IMR-90 (cell line): ENCODE measurements around the gene RXRG. TPM values are rescaled to one million over a fixed set of nuclear protein-coding genes. Genes with fewer than 3 reads are reported as not detected.

Source experiments
- ATAC-seq: fragments of 200-7000 bp; cut with Tn5 transposase; 2 replicates; pipeline ENCODE4 v1.9.1; 2020; ENCODE audit warnings: low read depth, mild to moderate bottlenecking, moderate library complexity
- BruUV-seq: library from RNA; stranded (reverse); fragments of 400-500 nt; replicated peaks from 2 replicates; lab custom pipeline; 2021; lab: Mats Ljungman, UMichigan
- CTCF ChIA-PET: fragments of 300-600 bp; formaldehyde crosslinking; extraction: SDS; loops from one replicate; lab custom pipeline; 2021; ENCODE audit warnings: antibody characterized with exemption; lab: Yijun Ruan, JAX
- POLR2A ChIA-PET: fragments of 300-600 bp; sonication (Branson Sonifier 250); formaldehyde crosslinking; loops from one replicate; lab custom pipeline; 2022; ENCODE audit warnings: antibody characterized with exemption; ENCODE audit not compliant: unreplicated experiment; lab: Charles Lee
- DNase-seq: peaks from one replicate; pipeline ENCODE4 v3.0.0; 2013
- H2AFZ ChIP-seq: replicated peaks from 2 replicates; pipeline ENCODE3; 2013; ENCODE audit warnings: low read length, mild to moderate bottlenecking; ENCODE audit not compliant: poor library complexity
- H2AK5ac ChIP-seq: 2 replicates; pipeline ENCODE4 v1.6.1; 2013; ENCODE audit warnings: low read depth, low read length, inconsistent platforms
- H2AK9ac ChIP-seq: replicated peaks from 2 replicates; pipeline ENCODE3; 2013; ENCODE audit warnings: mild to moderate bottlenecking, low read depth, low read length, moderate library complexity; ENCODE audit not compliant: poor library complexity
- H2BK120ac ChIP-seq: 2 replicates; pipeline ENCODE4 v1.6.1; 2013; ENCODE audit warnings: low read depth, low read length, inconsistent platforms
- H2BK15ac ChIP-seq: 3 replicates; pipeline ENCODE4 v1.6.1; 2013; ENCODE audit warnings: low read depth, low read length, inconsistent platforms
- H2BK20ac ChIP-seq: 2 replicates; pipeline ENCODE4 v1.6.1; 2013; ENCODE audit warnings: low read depth, mild to moderate bottlenecking, inconsistent platforms, low read length, moderate library complexity
- H2BK5ac ChIP-seq: 2 replicates; pipeline ENCODE4 v1.6.1; 2013; ENCODE audit warnings: mild to moderate bottlenecking, low read depth, low read length, inconsistent platforms; ENCODE audit not compliant: poor library complexity, severe bottlenecking
- H3K14ac ChIP-seq: replicated peaks from 2 replicates; pipeline ENCODE4 v1.6.1; 2013; ENCODE audit warnings: low read depth, low read length, inconsistent platforms
- H3K18ac ChIP-seq: 2 replicates; pipeline ENCODE4 v1.6.1; 2013; ENCODE audit warnings: low read depth, low read length, control low read depth
- H3K23ac ChIP-seq: 2 replicates; pipeline ENCODE4 v1.6.1; 2013; ENCODE audit warnings: low read depth, low read length, inconsistent platforms
- H3K27ac ChIP-seq: 2 replicates; pipeline ENCODE4 v1.5.1; 2013; ENCODE audit warnings: mild to moderate bottlenecking, control low read depth, low read length; ENCODE audit not compliant: insufficient read depth
- H3K27me3 ChIP-seq: 2 replicates; pipeline ENCODE4 v1.6.1; 2013; ENCODE audit warnings: low read length; ENCODE audit not compliant: control insufficient read depth, insufficient read depth
- H3K36me3 ChIP-seq: 2 replicates; pipeline ENCODE4 v1.6.1; 2013; ENCODE audit warnings: low read length, mixed read lengths; ENCODE audit not compliant: control insufficient read depth, insufficient read depth
- H3K4ac ChIP-seq: 2 replicates; pipeline ENCODE4 v1.6.1; 2013; ENCODE audit warnings: low read depth, low read length, inconsistent platforms
- H3K4me1 ChIP-seq: 2 replicates; pipeline ENCODE4 v1.6.1; 2013; ENCODE audit warnings: low read length, mixed read lengths; ENCODE audit not compliant: control insufficient read depth, insufficient read depth
- H3K4me2 ChIP-seq: 2 replicates; pipeline ENCODE4 v1.6.1; 2013; ENCODE audit warnings: low read depth, mild to moderate bottlenecking, control low read depth, low read length, moderate library complexity
- H3K4me3 ChIP-seq: 2 replicates; pipeline ENCODE4 v1.5.1; 2013; ENCODE audit warnings: low read depth, mild to moderate bottlenecking, control low read depth, low read length, moderate library complexity; ENCODE audit not compliant: insufficient read depth
- H3K56ac ChIP-seq: 2 replicates; pipeline ENCODE4 v1.6.1; 2013; ENCODE audit warnings: low read length, inconsistent platforms; ENCODE audit not compliant: insufficient read depth; ENCODE audit errors: extremely low read depth
- H3K79me1 ChIP-seq, 2 experiments: 2 replicates each; pipeline ENCODE4 v1.6.1; 2013; ENCODE audit warnings: low read length in 2 of 2, inconsistent platforms in 1 of 2, low read depth in 1 of 2
- H3K9ac ChIP-seq: 2 replicates; pipeline ENCODE4 v1.6.1; 2013; ENCODE audit warnings: low read depth, low read length, control low read depth
- H3K9me1 ChIP-seq: 2 replicates; pipeline ENCODE4 v1.6.1; 2013; ENCODE audit warnings: low read length, inconsistent platforms; ENCODE audit not compliant: insufficient read depth
- H3K9me3 ChIP-seq: 2 replicates; pipeline ENCODE4 v1.6.1; 2013; ENCODE audit warnings: low read length; ENCODE audit not compliant: control insufficient read depth, insufficient read depth
- H4K20me1 ChIP-seq: 2 replicates; pipeline ENCODE4 v1.6.1; 2013; ENCODE audit warnings: low read length, inconsistent platforms; ENCODE audit not compliant: insufficient read depth
- H4K5ac ChIP-seq: 2 replicates; pipeline ENCODE4 v1.6.1; 2013; ENCODE audit warnings: mild to moderate bottlenecking, low read depth, low read length, control low read depth
- H4K8ac ChIP-seq, 2 experiments: 2 replicates each; pipeline ENCODE4 v1.6.1; 2013; ENCODE audit warnings: low read depth in 2 of 2, low read length in 2 of 2, control low read depth in 1 of 2, inconsistent platforms in 1 of 2
- H4K91ac ChIP-seq: 2 replicates; pipeline ENCODE4 v1.6.1; 2013; ENCODE audit warnings: low read depth, low read length, inconsistent platforms; ENCODE audit not compliant: insufficient read depth
- BHLHE40 ChIP-seq: fragments of 150-350 bp; IDR thresholded peaks from 2 replicates; pipeline ENCODE4 v1.6.1; 2016; ENCODE audit warnings: mild to moderate bottlenecking, low read depth, low read length
- CEBPB ChIP-seq: IDR thresholded peaks from 2 replicates; pipeline ENCODE4 v1.6.1; 2012; ENCODE audit warnings: low read depth, low read length, improper control_type of control experiment
- CHD1 ChIP-seq: IDR thresholded peaks from 2 replicates; pipeline ENCODE4 v1.6.1; 2012; ENCODE audit warnings: low read depth, low read length, improper control_type of control experiment
- CTCF ChIP-seq: conservative IDR thresholded peaks from 2 replicates; pipeline ENCODE4 v1.5.1; 2012; ENCODE audit warnings: mild to moderate bottlenecking, low read depth, low read length, improper control_type of control experiment
- FOS ChIP-seq: fragments of 150-350 bp; IDR thresholded peaks from 2 replicates; pipeline ENCODE4 v1.6.1; 2016; ENCODE audit warnings: low read depth, low read length
- MAFK ChIP-seq: IDR thresholded peaks from 2 replicates; pipeline ENCODE4 v1.6.1; 2012; ENCODE audit warnings: low read depth, low read length, improper control_type of control experiment
- MAZ ChIP-seq: IDR thresholded peaks from 2 replicates; pipeline ENCODE4 v1.6.1; 2012; ENCODE audit warnings: low read depth, mild to moderate bottlenecking, low read length, improper control_type of control experiment, moderate library complexity, borderline replicate concordance
- MXI1 ChIP-seq: IDR thresholded peaks from 2 replicates; pipeline ENCODE4 v1.6.1; 2012; ENCODE audit warnings: low read depth, mild to moderate bottlenecking, low read length, moderate library complexity, borderline replicate concordance
- NFE2L2 ChIP-seq: fragments of 150-350 bp; IDR thresholded peaks from 2 replicates; pipeline ENCODE4 v1.6.1; 2016; ENCODE audit warnings: low read depth, mild to moderate bottlenecking, low read length
- POLR2A ChIP-seq: IDR thresholded peaks from 2 replicates; pipeline ENCODE4 v1.6.1; 2012; ENCODE audit warnings: mild to moderate bottlenecking, low read depth, low read length
- RAD21 ChIP-seq: IDR thresholded peaks from 2 replicates; pipeline ENCODE4 v1.6.1; 2012; ENCODE audit warnings: low read length, improper control_type of control experiment
- RCOR1 ChIP-seq: IDR thresholded peaks from 2 replicates; pipeline ENCODE4 v1.6.1; 2012; ENCODE audit warnings: mild to moderate bottlenecking, low read length, improper control_type of control experiment; ENCODE audit not compliant: insufficient replicate concordance
- RFX5 ChIP-seq: IDR thresholded peaks from 2 replicates; pipeline ENCODE4 v1.8.0; 2012; ENCODE audit warnings: low read depth, mild to moderate bottlenecking, low read length, moderate library complexity
- SMC3 ChIP-seq: fragments of 150-350 bp; IDR thresholded peaks from 2 replicates; pipeline ENCODE4 v1.6.1; 2016; ENCODE audit warnings: low read depth, mild to moderate bottlenecking, antibody characterized with exemption, low read length, moderate library complexity
- WGBS, 2 experiments: methylation state at CpG; one replicate each; pipeline versions ENCODE4 v1.1.5 to v1.1.7; 2013; ENCODE audit warnings: missing lambda C conversion rate in 2 of 2; ENCODE audit not compliant: insufficient read length in 1 of 2; ENCODE audit errors: extremely low coverage in 2 of 2; 5-methylcytosine and 5-hydroxymethylcytosine counted together
- dilution Hi-C: fragments of 300-500 bp; cut with HindIII; formaldehyde crosslinking; loops from one replicate; pipeline ENCODE4 v1.14.3; 2018; ENCODE audit warnings: low sequenced_read_pairs; ENCODE audit not compliant: unreplicated experiment
- in situ Hi-C: fragments of 300-500 bp; cut with MboI; formaldehyde crosslinking; loops from 3 replicates; pipeline ENCODE4 v1.14.3; 2019; ENCODE audit warnings: low sequenced_read_pairs, inconsistent platforms, mixed read lengths
- intact Hi-C: fragments of 100-400 bp; cut with micrococcal nuclease; formaldehyde crosslinking; loops from 2 replicates; pipeline ENCODE4 v1.10.0; 2022
- polyA plus RNA-seq, 3 experiments: library from polyadenylated mRNA; depleted of rRNA; stranded (reverse); fragments of >200 nt; gene quantifications; 2 replicates each; pipeline ENCODE4 v1.2.3, GENCODE V29; 2012; ENCODE audit warnings: low replicate concordance in 1 of 3
- total RNA-seq: library from RNA; depleted of rRNA; stranded (reverse); fragments of >200 nt; gene quantifications from 2 replicates; pipeline ENCODE4 v1.2.3, GENCODE V29; 2012
- TF ChIP-seq, protein P1 (sequence below): fragments of 150-350 bp; IDR thresholded peaks from 2 replicates; pipeline ENCODE4 v1.6.1; 2016; ENCODE audit warnings: low read depth, mild to moderate bottlenecking, low read length, moderate library complexity, borderline replicate concordance
- TF ChIP-seq, protein P2 (sequence below): fragments of 150-350 bp; IDR thresholded peaks from 2 replicates; pipeline ENCODE4 v1.6.1; 2017; ENCODE audit warnings: mild to moderate bottlenecking, antibody characterized with exemption, low read length, low read depth

RXRG gene
- total and polyA plus RNA-seq, 2 of the 4 experiments (the other 2 are of a cell fraction) = not detected

DNA sequence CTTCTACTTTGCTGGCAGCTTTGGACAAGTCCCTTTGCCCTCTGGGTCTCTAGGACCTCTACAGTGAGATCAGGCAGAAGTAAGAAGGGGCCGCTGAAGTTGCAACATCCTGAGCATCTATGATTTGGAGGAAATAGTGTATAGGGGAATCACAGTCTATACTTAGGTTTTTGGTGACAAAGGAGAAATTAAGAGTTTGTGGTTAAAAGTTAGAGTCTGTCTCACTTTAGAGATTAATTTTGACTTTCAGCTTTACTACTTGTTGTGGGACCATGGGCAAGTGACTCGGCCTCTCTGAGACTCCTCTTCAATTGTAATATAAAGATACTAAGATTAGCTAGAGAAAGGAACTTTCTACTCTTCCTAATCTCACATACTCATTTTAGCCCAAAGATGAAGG lies 55.3 kb downstream of the RXRG start:
- H3K23ac ChIP-seq = no peak overlapping the region
- peaks cover 11% of the 10 kb centered on the region for H3K27me3 ChIP-seq
- H3K9me1 ChIP-seq = no peaks in the 10 kb centered on the region
- no peak overlapping the region for H3K4me2 ChIP-seq
- no peak overlapping the region for H3K4me3 ChIP-seq
- no peak overlapping the region for H4K8ac ChIP-seq
- intact Hi-C loops (no loop called here), dilution Hi-C loops (loop anchor here (25.0 kb wide), 1 partner anchor 198 kb away; no protein-coding TSS in a partner anchor), in situ Hi-C loops (loop anchor here (5.0 to 25.0 kb wide), 2 partner anchors 203 to 548 kb away; no protein-coding TSS in a partner anchor)
- H2BK20ac ChIP-seq = no peak overlapping the region
- no peak overlapping the region for H3K4ac ChIP-seq
- H3K18ac ChIP-seq = no peak overlapping the region
- H2AFZ ChIP-seq = no peak overlapping the region
- TF ChIP-seq RAD21 = no peak
- TF ChIP-seq SMC3 = no peak
- no peak for TF ChIP-seq MAFK
- no peak for TF ChIP-seq BHLHE40
- no peak for TF ChIP-seq NFE2L2
- no peak for TF ChIP-seq CHD1
- TF ChIP-seq RCOR1 = no peak
- no peak for TF ChIP-seq CEBPB
- no peak for TF ChIP-seq MAZ
- TF ChIP-seq, protein P1, sequence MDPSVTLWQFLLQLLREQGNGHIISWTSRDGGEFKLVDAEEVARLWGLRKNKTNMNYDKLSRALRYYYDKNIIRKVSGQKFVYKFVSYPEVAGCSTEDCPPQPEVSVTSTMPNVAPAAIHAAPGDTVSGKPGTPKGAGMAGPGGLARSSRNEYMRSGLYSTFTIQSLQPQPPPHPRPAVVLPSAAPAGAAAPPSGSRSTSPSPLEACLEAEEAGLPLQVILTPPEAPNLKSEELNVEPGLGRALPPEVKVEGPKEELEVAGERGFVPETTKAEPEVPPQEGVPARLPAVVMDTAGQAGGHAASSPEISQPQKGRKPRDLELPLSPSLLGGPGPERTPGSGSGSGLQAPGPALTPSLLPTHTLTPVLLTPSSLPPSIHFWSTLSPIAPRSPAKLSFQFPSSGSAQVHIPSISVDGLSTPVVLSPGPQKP = no peak
- no peak for TF ChIP-seq MXI1
- TF ChIP-seq POLR2A = no peak
- no peak for TF ChIP-seq RFX5
- TF ChIP-seq, protein P2, sequence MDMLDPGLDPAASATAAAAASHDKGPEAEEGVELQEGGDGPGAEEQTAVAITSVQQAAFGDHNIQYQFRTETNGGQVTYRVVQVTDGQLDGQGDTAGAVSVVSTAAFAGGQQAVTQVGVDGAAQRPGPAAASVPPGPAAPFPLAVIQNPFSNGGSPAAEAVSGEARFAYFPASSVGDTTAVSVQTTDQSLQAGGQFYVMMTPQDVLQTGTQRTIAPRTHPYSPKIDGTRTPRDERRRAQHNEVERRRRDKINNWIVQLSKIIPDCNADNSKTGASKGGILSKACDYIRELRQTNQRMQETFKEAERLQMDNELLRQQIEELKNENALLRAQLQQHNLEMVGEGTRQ = no peak
- no peak for TF ChIP-seq CTCF
- TF ChIP-seq FOS = no peak
- H3K14ac ChIP-seq = no peak overlapping the region
- ATAC-seq = no peak
- no peak overlapping the region for H4K5ac ChIP-seq
- no peaks in the 10 kb centered on the region for H4K20me1 ChIP-seq
- no peak overlapping the region for H2BK5ac ChIP-seq
- no peak for DNase-seq
- H3K9ac ChIP-seq = no peak overlapping the region
- no peaks in the 10 kb centered on the region for H3K36me3 ChIP-seq
- POLR2A ChIA-PET = no interaction called here
- no peaks in the 10 kb centered on the region for H3K79me1 ChIP-seq
- H2AK5ac ChIP-seq = no peak overlapping the region
- H3K4me1 ChIP-seq = no peaks in the 10 kb centered on the region
- no peak overlapping the region for H3K56ac ChIP-seq
- no peak overlapping the region for H4K91ac ChIP-seq
- no peaks in the 10 kb centered on the region for H3K9me3 ChIP-seq
- H3K27ac ChIP-seq = no peak overlapping the region
- CTCF ChIA-PET = no interaction called here
- no peak overlapping the region for H2BK120ac ChIP-seq
- WGBS, 2 experiments = no CpG with 5 or more reads among the region's 2 CpGs
- BruUV-seq = no TSS peak
- H2BK15ac ChIP-seq = no peak overlapping the region
- no peak overlapping the region for H2AK9ac ChIP-seq
